ENCODE measurements around the gene BSG.
"Not testable (repeated sequence)": the region's sequence is repeated elsewhere in the genome, so short reads cannot be mapped to it uniquely, and the experiment has no call there.

BSG gene

DNA sequence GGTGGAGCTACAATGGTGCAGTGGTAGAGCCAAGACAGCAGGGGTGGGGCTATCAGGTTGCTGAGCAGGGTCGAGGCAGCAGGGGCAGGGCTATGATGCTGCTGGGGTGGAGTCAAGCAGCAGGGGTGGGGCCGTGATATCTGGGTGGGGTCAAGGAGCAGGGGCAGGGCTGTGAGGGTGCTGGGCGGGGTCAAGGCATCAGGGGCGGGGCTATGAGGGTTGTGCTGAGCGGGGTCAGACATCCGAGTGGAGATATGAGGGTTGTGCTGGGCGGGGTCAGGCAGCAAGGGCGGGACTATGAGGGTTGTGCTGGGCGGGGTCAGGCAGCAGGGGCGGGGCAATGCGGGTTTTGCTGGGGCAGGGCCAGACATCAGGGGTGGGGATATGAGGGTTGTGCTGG lies 32.0 kb downstream of the BSG start:
- Histone ChIP-seq H3K4me3 (ENCODE audit: low read length) (no peak overlapping the region), H3K9me3 (ENCODE audit: control insufficient read depth, insufficient read depth, low read length) (no peaks in the 10 kb centered on the region), H3K27me3 (ENCODE audit: control insufficient read depth, low read length) (no peaks in the 10 kb centered on the region), H3K4me1 (ENCODE audit: control insufficient read depth, low read length) (peaks cover 6% of the 10 kb centered on the region; the same call in 1 of the 2 replicates), H3K36me3 (ENCODE audit: control insufficient read depth, low read length) (no peaks in the 10 kb centered on the region), H3K27ac (ENCODE audit: low read depth, low read length) (no peak overlapping the region), H3K9me2 (replicated peaks; ENCODE audit: control insufficient read depth, low read length) (no peaks in the 10 kb centered on the region), H4K20me1 (ENCODE audit: control insufficient read depth, insufficient read depth, low read depth, low read length) (no peaks in the 10 kb centered on the region), H3K4me2 (ENCODE audit: low read length) (no peak overlapping the region), H3F3A (ENCODE audit: control insufficient read depth, insufficient read depth) (no peaks in the 10 kb centered on the region; the same call in 1 of the 2 replicates), H3K79me2 (ENCODE audit: control insufficient read depth, low read length) (no peaks in the 10 kb centered on the region)
- no peak for TF ChIP-seq EZH2phosphoT487 (IDR thresholded peaks at IDR 0.05; ENCODE audit: borderline replicate concordance, low read length)
- TF ChIP-seq, protein P1, sequence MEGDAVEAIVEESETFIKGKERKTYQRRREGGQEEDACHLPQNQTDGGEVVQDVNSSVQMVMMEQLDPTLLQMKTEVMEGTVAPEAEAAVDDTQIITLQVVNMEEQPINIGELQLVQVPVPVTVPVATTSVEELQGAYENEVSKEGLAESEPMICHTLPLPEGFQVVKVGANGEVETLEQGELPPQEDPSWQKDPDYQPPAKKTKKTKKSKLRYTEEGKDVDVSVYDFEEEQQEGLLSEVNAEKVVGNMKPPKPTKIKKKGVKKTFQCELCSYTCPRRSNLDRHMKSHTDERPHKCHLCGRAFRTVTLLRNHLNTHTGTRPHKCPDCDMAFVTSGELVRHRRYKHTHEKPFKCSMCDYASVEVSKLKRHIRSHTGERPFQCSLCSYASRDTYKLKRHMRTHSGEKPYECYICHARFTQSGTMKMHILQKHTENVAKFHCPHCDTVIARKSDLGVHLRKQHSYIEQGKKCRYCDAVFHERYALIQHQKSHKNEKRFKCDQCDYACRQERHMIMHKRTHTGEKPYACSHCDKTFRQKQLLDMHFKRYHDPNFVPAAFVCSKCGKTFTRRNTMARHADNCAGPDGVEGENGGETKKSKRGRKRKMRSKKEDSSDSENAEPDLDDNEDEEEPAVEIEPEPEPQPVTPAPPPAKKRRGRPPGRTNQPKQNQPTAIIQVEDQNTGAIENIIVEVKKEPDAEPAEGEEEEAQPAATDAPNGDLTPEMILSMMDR (IDR thresholded peaks at IDR 0.05; ENCODE audit: low read depth, low read length, poor library complexity, severe bottlenecking): no peak

DNA sequence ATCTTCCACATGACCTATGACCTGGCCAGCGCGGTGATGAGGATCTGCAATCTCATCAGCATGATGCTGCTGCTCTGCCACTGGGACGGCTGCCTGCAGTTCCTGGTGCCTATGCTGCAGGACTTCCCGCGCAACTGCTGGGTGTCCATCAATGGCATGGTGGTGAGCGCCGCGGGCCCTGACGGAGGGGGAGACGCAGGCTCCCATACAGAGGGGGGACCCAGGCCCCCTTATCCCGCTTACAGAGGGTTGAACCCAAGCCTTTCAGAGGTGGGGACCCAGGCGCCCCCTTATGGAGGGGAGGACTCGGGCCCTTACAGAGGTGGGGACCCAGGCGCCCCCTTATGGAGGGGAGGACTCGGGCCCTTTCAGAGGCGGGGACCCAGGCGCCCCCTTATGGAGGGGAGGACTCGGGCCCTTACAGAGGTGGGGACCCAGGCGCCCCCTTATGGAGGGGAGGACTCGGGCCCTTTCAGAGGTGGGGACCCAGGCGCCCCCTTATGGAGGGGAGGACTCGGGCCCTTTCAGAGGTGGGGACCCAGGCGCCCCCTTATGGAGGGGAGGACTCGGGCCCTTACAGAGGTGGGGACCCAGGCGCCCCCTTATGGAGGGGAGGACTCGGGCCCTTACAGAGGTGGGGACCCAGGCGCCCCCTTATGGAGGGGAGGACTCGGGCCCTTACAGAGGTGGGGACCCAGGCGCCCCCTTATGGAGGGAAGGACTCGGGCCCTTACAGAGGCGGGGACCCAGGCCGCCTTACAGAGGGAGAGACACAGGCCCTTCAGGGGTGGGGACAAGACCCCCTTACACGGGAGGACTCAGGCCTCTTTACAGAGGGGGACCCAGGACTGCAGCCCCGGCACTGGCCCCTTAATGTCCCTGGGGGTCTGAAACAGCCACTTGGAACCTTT lies 32.9 kb downstream of the BSG start:
- not testable (repeated sequence) for H3K4me1 ChIP-seq (ENCODE audit: control insufficient read depth, low read length); H3K4me3 ChIP-seq (ENCODE audit: low read length); H4K20me1 ChIP-seq (ENCODE audit: control insufficient read depth, insufficient read depth, low read depth, low read length); H3K9me3 ChIP-seq (ENCODE audit: control insufficient read depth, insufficient read depth, low read length); H3K4me2 ChIP-seq (ENCODE audit: low read length); H3K36me3 ChIP-seq (ENCODE audit: control insufficient read depth, low read length); H3K79me2 ChIP-seq (ENCODE audit: control insufficient read depth, low read length); H3K27me3 ChIP-seq (ENCODE audit: control insufficient read depth, low read length); H3F3A ChIP-seq (ENCODE audit: control insufficient read depth, insufficient read depth); H3K27ac ChIP-seq (ENCODE audit: low read depth, low read length); H3K9me2 ChIP-seq (replicated peaks; ENCODE audit: control insufficient read depth, low read length)
- TF ChIP-seq, protein P1 (IDR thresholded peaks at IDR 0.05; ENCODE audit: low read depth, low read length, poor library complexity, severe bottlenecking): peak; percentile 85

DNA sequence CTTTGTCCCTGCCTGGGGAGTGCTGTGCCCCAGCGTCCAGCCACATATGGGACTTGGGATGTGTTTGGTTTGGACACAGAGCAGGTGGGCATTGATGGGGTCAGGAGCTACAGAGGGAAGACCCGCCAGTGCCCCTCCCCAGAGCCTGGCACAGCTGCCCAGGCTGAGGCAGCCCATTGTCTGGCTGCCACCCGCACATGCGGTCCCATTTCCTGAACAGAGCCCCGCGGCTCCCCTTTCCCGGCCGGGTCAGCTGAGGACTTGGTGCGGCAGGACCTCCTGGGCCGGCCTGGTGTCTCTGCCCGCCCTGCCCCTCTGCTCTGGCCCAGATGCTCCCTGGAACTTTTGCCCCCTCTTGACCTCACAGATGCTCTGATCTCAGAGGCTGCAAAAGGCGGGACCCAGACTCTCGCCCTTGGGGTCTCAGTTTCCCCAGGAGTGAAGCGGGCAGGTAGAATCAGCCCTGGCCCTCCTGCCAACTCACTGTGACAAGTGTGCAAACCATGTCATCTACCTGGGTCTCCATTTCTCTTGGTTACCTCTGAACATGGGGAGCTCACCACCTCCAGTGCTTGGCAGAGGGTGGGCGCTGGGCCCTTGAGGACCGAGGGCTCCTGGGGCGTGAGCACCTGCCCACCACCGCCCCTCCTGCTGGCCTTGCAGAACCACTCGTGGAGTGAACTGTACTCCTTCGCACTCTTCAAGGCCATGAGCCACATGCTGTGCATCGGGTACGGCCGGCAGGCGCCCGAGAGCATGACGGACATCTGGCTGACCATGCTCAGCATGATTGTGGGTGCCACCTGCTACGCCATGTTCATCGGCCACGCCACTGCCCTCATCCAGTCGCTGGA lies 35.1 kb downstream of the BSG start:
- H3K36me3 ChIP-seq (ENCODE audit: control insufficient read depth, low read length): no peaks in the 10 kb centered on the region
- H3K27me3 ChIP-seq (ENCODE audit: control insufficient read depth, low read length): no peaks in the 10 kb centered on the region
- H3K4me3 ChIP-seq (ENCODE audit: low read length): no peak overlapping the region
- H3K27ac ChIP-seq (ENCODE audit: low read depth, low read length): no peak overlapping the region
- no peaks in the 10 kb centered on the region for H3K9me2 ChIP-seq (replicated peaks; ENCODE audit: control insufficient read depth, low read length)
- no peaks in the 10 kb centered on the region; the same call in 1 of the 2 replicates for H3F3A ChIP-seq (ENCODE audit: control insufficient read depth, insufficient read depth)
- no peak overlapping the region for H3K4me2 ChIP-seq (ENCODE audit: low read length)
- TF ChIP-seq, protein P1 (IDR thresholded peaks at IDR 0.05; ENCODE audit: low read depth, low read length, poor library complexity, severe bottlenecking): no peak
- TF ChIP-seq EZH2phosphoT487 (IDR thresholded peaks at IDR 0.05; ENCODE audit: borderline replicate concordance, low read length): no peak
- peaks cover 14% of the 10 kb centered on the region for H3K4me1 ChIP-seq (ENCODE audit: control insufficient read depth, low read length)
- no peaks in the 10 kb centered on the region for H4K20me1 ChIP-seq (ENCODE audit: control insufficient read depth, insufficient read depth, low read depth, low read length)
- no peaks in the 10 kb centered on the region for H3K79me2 ChIP-seq (ENCODE audit: control insufficient read depth, low read length)
- H3K9me3 ChIP-seq (ENCODE audit: control insufficient read depth, insufficient read depth, low read length): no peaks in the 10 kb centered on the region
